HepG2 (cell line): ENCODE results near the gene ZNRD2. TPM values are rescaled to one million over a fixed set of nuclear protein-coding genes. Genes with fewer than 3 reads are reported as not detected.

Experiments
- ARID2 ChIP-seq: sonication (generic); formaldehyde crosslinking; IDR thresholded peaks from 2 replicates; pipeline ENCODE4 v1.8.1; 2022; ENCODE audit warnings: mild to moderate bottlenecking, missing genetic modification reagents, borderline replicate concordance
- NCOA1 ChIP-seq: sonication (generic); formaldehyde crosslinking; IDR thresholded peaks from 2 replicates; pipeline ENCODE4 v1.9.0; 2021; ENCODE audit warnings: missing genetic modification reagents
- RCOR2 ChIP-seq: IDR thresholded peaks from 2 replicates; pipeline ENCODE4 v1.6.1; 2016; ENCODE audit warnings: missing biosample characterization, missing genetic modification reagents
- RORA ChIP-seq: sonication (generic); formaldehyde crosslinking; IDR thresholded peaks from 2 replicates; pipeline ENCODE4 v1.5.0; 2020; ENCODE audit warnings: mild to moderate bottlenecking, missing genetic modification reagents, moderate library complexity
- ZBTB14 ChIP-seq: sonication (generic); formaldehyde crosslinking; IDR thresholded peaks from 2 replicates; pipeline ENCODE4 v1.4.0; 2020; ENCODE audit warnings: missing genetic modification reagents
- ZFY ChIP-seq: sonication (generic); formaldehyde crosslinking; IDR thresholded peaks from 2 replicates; pipeline ENCODE4 v1.4.0; 2020; ENCODE audit warnings: missing genetic modification reagents
- ZIK1 ChIP-seq: sonication (generic); formaldehyde crosslinking; IDR thresholded peaks from 2 replicates; pipeline ENCODE4 v1.5.0; 2020; ENCODE audit warnings: mild to moderate bottlenecking, low read depth, missing genetic modification reagents, borderline replicate concordance
- ZNF296 ChIP-seq: sonication (generic); formaldehyde crosslinking; conservative IDR thresholded peaks from 2 replicates; pipeline ENCODE4 v1.5.0; 2020; ENCODE audit warnings: mild to moderate bottlenecking, missing genetic modification reagents
- ZNF775 ChIP-seq: sonication (generic); formaldehyde crosslinking; IDR thresholded peaks from 2 replicates; pipeline ENCODE4 v1.4.0; 2020; ENCODE audit warnings: missing genetic modification reagents, mild to moderate bottlenecking, moderate library complexity, borderline replicate concordance
- polyA plus RNA-seq, 8 experiments: library from polyadenylated mRNA; depleted of rRNA in 3 of 8; stranded (reverse) in 7 of 8; unstranded in 1 of 8; fragments of >200 nt; fragmentation: Illumina TruSeq in 4 of 8; extraction: Trizol in 4 of 8; gene quantifications; 2 replicates each; pipeline versions ENCODE4 v1.2.1 to v1.2.3, GENCODE V29; 2011 to 2016; ENCODE audit warnings: low read depth in 4 of 8, missing spikeins in 1 of 8, mixed read lengths in 1 of 8; ENCODE audit not compliant: insufficient read depth in 1 of 8
- total RNA-seq, 5 experiments: library from RNA; depleted of rRNA; stranded (reverse); fragments of >200 nt; fragmentation: Illumina TruSeq; extraction: Trizol; gene quantifications; 2 replicates each; pipeline ENCODE4 v1.2.3, GENCODE V29; 2016; ENCODE audit warnings: low read depth in 1 of 5
- TF ChIP-seq, protein P1 (sequence below): sonication (generic); formaldehyde crosslinking; IDR thresholded peaks from 2 replicates; pipeline ENCODE4 v1.4.0; 2020; ENCODE audit warnings: missing genetic modification reagents, mild to moderate bottlenecking, borderline replicate concordance

ZNRD2 gene
- total and polyA plus RNA-seq, 2 of the 13 experiments (the other 11 are each of a cell fraction or from before 2014, with no cell fraction given), result 29.2 to 34.0 TPM

DNA sequence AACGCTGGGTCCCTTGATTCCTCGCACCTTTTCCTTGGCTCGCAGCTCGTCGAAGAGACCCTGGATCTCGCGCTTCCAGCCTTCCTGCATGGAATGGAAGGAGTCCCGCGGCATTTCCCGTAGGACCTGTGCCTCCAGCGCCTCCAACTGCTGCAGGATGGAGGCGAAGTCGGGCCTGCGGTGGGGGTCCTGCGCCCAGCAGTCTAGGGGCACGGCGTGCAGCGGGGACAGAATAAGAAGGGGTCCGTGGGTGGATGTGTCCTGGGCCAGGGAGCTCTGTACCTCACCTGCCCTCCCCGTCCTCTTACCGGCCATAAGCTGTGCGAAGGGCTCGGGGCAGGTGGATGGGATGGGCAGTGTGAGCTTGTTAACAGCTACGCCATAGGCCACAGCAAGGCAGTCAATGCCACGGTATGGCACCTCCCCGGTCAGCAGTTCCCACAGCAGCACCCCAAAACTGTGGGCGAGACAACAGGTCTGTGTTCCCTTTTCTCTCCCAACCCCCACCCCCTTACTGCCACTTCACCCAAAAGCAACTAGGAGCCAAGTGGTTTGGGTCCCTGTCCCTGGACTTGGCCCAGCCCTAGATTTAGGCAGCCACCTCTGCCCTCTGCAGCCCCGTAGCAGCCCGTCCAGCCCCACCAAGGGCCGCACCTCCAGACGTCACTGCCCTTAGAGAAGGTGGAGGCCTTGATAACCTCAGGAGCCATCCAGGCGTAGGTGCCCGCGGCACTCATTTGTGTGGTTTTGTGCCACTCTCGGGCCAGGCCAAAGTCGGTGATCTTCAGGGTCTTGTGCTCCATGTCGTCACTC lies 37.5 kb downstream of the ZNRD2 start (continued):
- TF ChIP-seq, protein P1, sequence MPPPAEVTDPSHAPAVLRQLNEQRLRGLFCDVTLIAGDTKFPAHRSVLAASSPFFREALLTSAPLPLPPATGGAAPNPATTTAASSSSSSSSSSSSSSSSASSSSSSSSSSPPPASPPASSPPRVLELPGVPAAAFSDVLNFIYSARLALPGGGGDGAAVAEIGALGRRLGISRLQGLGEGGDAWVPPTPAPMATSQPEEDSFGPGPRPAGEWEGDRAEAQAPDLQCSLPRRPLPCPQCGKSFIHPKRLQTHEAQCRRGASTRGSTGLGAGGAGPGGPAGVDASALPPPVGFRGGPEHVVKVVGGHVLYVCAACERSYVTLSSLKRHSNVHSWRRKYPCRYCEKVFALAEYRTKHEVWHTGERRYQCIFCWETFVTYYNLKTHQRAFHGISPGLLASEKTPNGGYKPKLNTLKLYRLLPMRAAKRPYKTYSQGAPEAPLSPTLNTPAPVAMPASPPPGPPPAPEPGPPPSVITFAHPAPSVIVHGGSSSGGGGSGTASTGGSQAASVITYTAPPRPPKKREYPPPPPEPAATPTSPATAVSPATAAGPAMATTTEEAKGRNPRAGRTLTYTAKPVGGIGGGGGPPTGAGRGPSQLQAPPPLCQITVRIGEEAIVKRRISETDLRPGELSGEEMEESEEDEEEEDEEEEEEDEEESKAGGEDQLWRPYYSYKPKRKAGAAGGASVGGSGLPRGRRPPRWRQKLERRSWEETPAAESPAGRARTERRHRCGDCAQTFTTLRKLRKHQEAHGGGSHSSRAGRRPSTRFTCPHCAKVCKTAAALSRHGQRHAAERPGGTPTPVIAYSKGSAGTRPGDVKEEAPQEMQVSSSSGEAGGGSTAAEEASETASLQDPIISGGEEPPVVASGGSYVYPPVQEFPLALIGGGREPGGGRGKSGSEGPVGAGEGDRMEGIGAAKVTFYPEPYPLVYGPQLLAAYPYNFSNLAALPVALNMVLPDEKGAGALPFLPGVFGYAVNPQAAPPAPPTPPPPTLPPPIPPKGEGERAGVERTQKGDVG (CRISPR knock-in tag), result no peak
- TF ChIP-seq NCOA1 (CRISPR knock-in tag), result no peak
- TF ChIP-seq ARID2, result no peak
- TF ChIP-seq RORA (CRISPR knock-in tag), result no peak
- TF ChIP-seq ZFY (CRISPR knock-in tag), result no peak
- TF ChIP-seq ZNF775 (CRISPR knock-in tag), result no peak
- no peak for TF ChIP-seq ZNF296 (CRISPR knock-in tag)
- no peak for TF ChIP-seq RCOR2 (CRISPR knock-in tag)
- TF ChIP-seq ZBTB14, result no peak
- TF ChIP-seq ZIK1 (CRISPR knock-in tag), result no peak
